ENCODE data around the gene TMEM184C.

DNA sequence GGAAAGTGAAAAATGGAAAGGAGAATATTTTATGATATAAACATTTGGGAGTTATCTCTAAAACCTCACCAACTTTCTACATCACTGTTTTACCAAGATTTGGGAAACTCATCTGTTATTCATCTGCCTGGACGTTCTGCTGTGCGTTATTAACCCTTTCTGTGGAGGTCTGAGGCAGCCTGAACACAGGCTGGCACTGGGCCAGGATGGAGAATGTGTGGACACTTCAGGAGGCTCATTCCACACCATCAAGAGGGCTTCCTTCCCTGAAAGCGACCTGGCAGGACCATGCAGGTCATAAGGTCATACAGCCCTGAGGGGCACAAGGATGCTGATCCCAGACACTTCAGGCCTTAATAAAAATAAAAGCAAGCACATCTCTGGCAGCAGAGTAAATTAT is 31.2 kb upstream of the TMEM184C start:
- TF ChIP-seq, protein P1, sequence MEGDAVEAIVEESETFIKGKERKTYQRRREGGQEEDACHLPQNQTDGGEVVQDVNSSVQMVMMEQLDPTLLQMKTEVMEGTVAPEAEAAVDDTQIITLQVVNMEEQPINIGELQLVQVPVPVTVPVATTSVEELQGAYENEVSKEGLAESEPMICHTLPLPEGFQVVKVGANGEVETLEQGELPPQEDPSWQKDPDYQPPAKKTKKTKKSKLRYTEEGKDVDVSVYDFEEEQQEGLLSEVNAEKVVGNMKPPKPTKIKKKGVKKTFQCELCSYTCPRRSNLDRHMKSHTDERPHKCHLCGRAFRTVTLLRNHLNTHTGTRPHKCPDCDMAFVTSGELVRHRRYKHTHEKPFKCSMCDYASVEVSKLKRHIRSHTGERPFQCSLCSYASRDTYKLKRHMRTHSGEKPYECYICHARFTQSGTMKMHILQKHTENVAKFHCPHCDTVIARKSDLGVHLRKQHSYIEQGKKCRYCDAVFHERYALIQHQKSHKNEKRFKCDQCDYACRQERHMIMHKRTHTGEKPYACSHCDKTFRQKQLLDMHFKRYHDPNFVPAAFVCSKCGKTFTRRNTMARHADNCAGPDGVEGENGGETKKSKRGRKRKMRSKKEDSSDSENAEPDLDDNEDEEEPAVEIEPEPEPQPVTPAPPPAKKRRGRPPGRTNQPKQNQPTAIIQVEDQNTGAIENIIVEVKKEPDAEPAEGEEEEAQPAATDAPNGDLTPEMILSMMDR (conservative IDR thresholded peaks at IDR 0.05 in 1 of 2, IDR thresholded peaks at IDR 0.05 in 1 of 2; ENCODE audit: extremely low read depth in 1 of 2, insufficient read depth in 1 of 2, low read depth in 1 of 2, low read length in 2 of 2): no peak
- no peak for TF ChIP-seq EZH2 (IDR thresholded peaks at IDR 0.05; ENCODE audit: borderline replicate concordance, low read length)

Measured in mammary epithelial cell (primary cell).